HG02938 (cell line): ENCODE measurements around the gene OR2L5.

Source experiments
- ATAC-seq: cut with Tn5 transposase; IDR thresholded peaks from one replicate; pipeline ENCODE4 v1.9.1; 2021; ENCODE audit warnings: mild to moderate bottlenecking, moderate library complexity; ENCODE audit not compliant: unreplicated experiment

OR2L5 gene, protein sequence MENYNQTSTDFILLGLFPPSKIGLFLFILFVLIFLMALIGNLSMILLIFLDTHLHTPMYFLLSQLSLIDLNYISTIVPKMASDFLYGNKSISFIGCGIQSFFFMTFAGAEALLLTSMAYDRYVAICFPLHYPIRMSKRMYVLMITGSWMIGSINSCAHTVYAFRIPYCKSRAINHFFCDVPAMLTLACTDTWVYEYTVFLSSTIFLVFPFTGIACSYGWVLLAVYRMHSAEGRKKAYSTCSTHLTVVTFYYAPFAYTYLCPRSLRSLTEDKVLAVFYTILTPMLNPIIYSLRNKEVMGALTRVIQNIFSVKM

DNA sequence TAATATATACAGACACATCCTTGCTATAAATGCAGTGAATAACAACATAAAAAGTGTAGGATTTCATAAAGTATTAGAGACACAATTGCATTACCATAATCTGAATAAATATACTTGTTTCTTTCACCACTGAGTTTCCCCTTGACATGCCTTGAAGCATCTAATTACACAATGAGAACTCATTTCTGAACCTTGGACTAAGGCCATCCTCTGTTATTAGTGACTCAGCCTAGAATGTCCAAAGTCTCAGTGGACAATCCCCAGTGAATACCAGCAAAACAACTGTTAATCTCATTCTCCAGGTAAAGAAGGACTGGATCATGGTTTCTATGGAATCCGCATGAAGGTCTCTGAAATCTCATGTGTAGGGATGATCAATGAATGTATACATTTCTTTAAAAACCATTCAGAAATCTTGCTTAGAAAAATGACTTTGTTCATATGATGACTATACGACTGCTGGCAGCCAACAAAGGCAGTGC is at the start of gene OR2L5:
OR2L5 (plus strand) TSS at position 432 of the 482 bp plus-strand sequence. CDS start 8,288 bp downstream, outside the sequence.
- ATAC-seq, result no peak

GRCh38 chr1:247964933-247965332 is 48.5 kb upstream of the OR2L5 start, which contains the start of gene OR2AK2:
Gene OR2AK2 (plus strand): TSS chr1:247965233. CDS start chr1:247965377, 144 bp downstream.
- no peak for ATAC-seq

DNA sequence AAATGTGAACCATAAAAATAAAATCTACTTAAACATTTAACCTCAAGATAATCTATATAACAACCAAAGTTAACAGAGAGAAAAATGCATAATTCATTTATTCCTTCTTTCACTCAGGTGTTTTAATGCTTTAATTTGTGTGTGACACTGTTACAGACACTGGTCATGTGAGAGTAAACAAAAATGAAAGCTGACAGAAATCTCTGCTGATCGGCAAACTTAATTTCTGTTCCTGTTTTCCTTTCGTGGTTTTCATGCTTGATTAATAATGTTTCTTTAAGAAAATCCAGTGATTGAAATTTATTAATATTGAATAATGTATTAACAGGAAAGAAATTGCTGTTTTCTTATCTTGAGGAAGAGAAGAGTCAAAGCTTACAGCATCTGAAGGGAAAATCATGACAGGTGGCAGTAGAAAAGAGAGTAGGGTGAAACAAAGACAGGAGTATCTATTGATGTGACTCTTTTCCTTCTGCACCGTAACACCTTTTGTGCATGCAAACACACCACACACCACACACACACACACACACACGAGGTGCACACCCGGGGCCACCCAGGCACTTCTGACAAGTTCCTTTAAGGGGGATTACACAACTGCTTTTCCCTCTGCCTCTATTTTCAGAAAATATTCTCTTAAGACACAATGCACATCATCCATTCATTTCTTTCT is 46.8 kb upstream of the OR2L5 start:
- ATAC-seq, result peak; percentile 77

- no peak for ATAC-seq
Observed at GRCh38 chr1:247992986-247993385, 20.5 kb upstream of the OR2L5 start.

- no peak for ATAC-seq
Observed at GRCh38 chr1:247998811-247999210, 14.6 kb upstream of the OR2L5 start.

DNA sequence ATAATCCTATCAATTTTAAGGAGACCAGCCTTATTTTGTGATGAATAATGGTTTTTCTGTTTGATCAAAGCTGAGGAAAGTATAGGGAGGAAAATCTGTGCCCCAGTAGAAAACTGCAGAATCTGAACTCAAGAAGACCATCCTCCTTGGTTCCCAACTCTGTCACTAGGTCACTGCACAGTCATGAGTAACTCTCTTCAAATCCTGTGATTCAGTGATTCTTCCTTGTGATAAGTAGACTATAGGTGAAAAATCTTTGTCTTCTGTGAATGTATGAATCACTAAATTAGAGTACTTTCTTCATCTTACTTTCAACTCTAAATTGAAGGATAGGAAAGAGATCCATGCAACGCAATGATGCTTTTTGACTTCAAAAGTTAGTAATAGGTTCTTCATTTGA is 13.3 kb upstream of the OR2L5 start:
- ATAC-seq, result no peak

DNA sequence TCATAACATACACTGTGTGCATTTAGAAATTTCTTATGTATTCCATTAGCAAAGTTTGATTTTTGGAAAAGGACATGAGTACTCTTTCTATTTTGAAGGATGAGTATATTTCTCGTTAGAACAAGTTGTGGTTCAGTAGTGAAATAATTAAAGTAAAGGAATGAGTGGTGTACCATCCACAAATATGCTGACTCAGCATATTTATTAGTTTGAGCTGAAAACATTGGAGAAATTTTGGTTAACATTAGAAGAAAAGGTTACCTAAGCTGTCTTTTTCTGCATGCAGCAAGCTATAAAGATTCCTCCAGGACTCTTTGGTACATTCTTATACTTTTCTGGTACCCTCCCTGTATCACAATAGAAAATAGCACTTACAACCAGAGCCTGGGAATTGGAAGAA is 5.7 kb upstream of the OR2L5 start:
- no peak for ATAC-seq

DNA sequence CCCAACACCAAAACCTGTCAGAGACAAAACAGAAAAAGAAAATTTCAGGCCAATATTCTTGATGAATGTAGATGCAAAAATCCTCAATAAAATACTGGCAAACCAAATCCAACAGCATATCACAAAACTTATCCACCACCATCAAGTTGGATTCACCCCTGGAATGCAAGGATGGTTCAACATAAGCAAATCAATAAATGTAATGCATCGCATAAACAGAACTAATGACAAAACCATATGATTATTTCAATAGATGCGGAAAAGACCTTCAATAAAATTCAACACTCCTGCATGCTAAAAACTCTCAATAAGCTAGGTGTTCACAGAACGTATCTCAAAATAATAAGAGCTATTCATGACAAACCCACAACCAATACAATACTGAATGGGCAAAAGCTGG is 3.8 kb upstream of the OR2L5 start:
- ATAC-seq, result no peak

GRCh38 chr1:248015803-248016202 is 2.3 kb downstream of the OR2L5 start:
- no peak for ATAC-seq

DNA sequence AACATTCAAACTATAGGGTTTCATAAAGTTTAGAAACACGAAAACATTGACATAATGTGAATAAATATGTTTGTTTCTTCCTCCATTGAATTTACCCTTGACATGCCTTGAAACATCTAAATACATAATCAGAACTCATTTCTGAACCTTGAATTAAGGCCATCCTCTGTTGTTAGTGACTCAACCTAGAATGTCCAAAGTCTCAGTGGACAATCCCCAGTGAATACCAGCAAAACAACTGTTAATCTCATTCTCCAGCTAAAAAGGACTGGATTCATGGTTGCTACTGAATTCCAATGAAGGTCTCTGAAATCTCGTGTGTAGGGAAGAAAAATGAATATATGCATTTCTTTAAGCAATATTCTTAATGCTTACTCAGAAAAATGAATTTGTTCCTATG is 16.3 kb downstream of the OR2L5 start, which contains the start of gene OR2L2:
OR2L2 (plus strand) TSS at position 301 of the 400 bp plus-strand sequence. CDS start 8,198 bp downstream, outside the sequence.
- no peak for ATAC-seq

DNA sequence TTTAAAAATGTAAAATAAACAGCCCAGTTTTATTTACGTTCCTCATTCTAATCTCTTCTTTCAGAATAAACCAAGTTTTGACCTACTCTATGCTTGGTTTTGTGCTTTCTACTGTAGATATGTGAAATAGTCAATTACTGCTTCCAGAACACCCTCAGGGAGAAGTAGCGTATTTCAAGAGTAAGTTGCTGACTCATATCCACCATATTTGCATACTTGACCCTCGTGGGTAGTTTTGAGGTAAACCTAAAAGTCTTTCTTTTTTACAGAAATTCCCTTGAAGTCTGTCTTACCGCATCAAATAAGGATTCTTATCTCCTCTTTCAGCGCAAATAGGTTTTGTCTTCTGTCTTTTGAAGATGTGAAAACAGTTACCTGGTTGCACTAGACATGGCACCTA is 31.7 kb downstream of the OR2L5 start:
- ATAC-seq, result no peak

- no peak for ATAC-seq
Observed at GRCh38 chr1:248046536-248046935, 33.1 kb downstream of the OR2L5 start, which contains the start of gene OR2L3. Gene OR2L3 (plus strand): TSS chr1:248046836. CDS start chr1:248060682, 13,846 bp downstream.

DNA sequence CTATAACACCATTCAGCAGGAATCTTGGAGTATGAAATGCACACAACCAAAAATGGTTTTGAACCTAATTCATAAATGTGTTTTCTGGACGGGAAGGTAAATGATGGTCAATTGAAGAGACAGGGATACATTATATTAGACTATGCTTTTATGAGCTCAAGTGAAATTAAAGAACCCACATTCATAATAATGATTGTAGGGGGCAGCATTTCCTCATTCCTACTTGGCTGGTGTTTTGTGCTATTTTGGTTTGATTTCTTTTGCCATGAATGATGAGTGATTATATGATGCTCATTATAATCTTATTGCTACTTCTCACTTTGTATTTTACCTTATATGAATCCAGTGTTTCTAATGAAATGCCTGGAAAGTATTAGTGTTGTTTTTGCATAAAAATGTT is 33.5 kb downstream of the OR2L5 start:
- ATAC-seq, result no peak

GRCh38 chr1:248054671-248055070 is 41.2 kb downstream of the OR2L5 start:
- ATAC-seq, result no peak

DNA sequence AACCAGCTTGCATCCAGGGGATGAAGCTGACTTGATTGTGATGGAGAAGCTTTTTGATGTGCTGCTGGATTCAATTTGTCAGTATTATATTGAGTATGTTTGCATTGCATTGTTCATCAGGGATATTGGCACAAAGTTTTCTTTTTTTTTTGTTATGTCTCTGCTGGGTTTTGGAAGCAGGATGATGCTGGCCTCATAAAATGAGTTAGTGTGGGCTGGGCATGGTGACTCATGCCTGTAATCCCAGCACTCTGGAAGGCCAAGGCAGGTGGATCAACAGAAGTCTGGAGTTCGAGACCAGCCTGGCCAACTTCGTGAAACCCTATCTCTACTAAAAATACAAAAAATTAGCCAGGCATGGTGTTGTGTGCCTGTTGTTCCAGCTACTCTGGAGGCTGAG is 41.8 kb downstream of the OR2L5 start:
- ATAC-seq, result no peak

DNA sequence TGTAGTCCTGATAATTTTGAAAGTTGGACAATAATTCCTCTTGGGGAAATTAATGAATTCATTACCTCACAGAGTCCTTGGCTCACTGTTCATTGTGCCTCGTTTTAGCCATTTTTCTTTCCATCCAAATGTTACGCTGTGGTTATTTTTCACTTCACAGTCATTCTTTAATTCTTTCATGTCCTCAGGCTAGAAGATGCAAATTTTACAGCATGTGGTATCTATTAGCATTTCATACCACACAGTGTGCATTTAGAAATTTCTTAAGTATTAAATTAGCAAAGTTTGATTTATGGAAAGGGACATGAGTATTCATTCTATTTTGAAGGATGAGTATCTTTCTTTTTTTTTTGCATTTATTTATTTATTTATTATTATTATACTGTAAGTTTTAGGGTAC is 51.6 kb downstream of the OR2L5 start:
- ATAC-seq, result no peak

GRCh38 chr1:248065604-248066003 is 52.1 kb downstream of the OR2L5 start:
- no peak for ATAC-seq
